Neuron (in vitro differentiated cells): Measurements from ENCODE around the gene HOXA1.
A peak's percentile ranks its signal among the peaks of the same experiment; 100 is the strongest.

Experiments
- H2AFZ ChIP-seq: one replicate; pipeline ENCODE4 v1.6.1; 2013; ENCODE audit warnings: low read depth, mild to moderate bottlenecking, inconsistent platforms, low read length, moderate library complexity
- H3K27me3 ChIP-seq: one replicate; pipeline ENCODE4 v1.6.1; 2013; ENCODE audit warnings: low read length; ENCODE audit not compliant: insufficient read depth
- H3K36me3 ChIP-seq: one replicate; pipeline ENCODE4 v1.6.1; 2013; ENCODE audit warnings: low read length; ENCODE audit not compliant: insufficient read depth
- H3K4me1 ChIP-seq: one replicate; pipeline ENCODE4 v1.6.1; 2013; ENCODE audit warnings: low read length; ENCODE audit not compliant: insufficient read depth
- H3K4me3 ChIP-seq: 2 replicates; pipeline ENCODE4 v1.5.1; 2013; ENCODE audit warnings: mild to moderate bottlenecking, low read length, moderate library complexity
- H3K9me3 ChIP-seq: one replicate; pipeline ENCODE4 v1.6.1; 2013; ENCODE audit warnings: low read length

The HOXA1 gene

GRCh38 chr7:27095897-27096767 is at the start of gene HOXA1:
HOXA1 (minus strand) TSS chr7:27096000; CDS start chr7:27095912, 88 bp downstream.
- no peaks in the 10 kb centered on the region for H3K36me3 ChIP-seq
- peaks cover 2% of the 10 kb centered on the region for H3K9me3 ChIP-seq
- H3K27me3 ChIP-seq: peaks cover 93% of the 10 kb centered on the region
- peak within 1 kb of the TSS; percentile 80 for H2AFZ ChIP-seq
- peak within 1 kb of the TSS; percentile 34 for H3K4me3 ChIP-seq
- peaks cover 4% of the 10 kb centered on the region for H3K4me1 ChIP-seq

- Histone ChIP-seq H2AFZ (no peak overlapping the region), H3K27me3 (peaks cover 99% of the 10 kb centered on the region), H3K36me3 (no peaks in the 10 kb centered on the region), H3K9me3 (peaks cover 6% of the 10 kb centered on the region), H3K4me3 (no peak overlapping the region), H3K4me1 (peaks cover 11% of the 10 kb centered on the region)
Observed at GRCh38 chr7:27145165-27145913, 49.5 kb upstream of the HOXA1 start.

GRCh38 chr7:27144781-27145164 is 49.0 kb upstream of the HOXA1 start:
- H3K4me1 ChIP-seq: peaks cover 12% of the 10 kb centered on the region
- peaks cover 6% of the 10 kb centered on the region for H3K9me3 ChIP-seq
- no peak overlapping the region for H2AFZ ChIP-seq
- peaks cover 99% of the 10 kb centered on the region for H3K27me3 ChIP-seq
- H3K4me3 ChIP-seq: no peak overlapping the region
- no peaks in the 10 kb centered on the region for H3K36me3 ChIP-seq

- Histone ChIP-seq H3K27me3 (peaks cover 99% of the 10 kb centered on the region), H3K9me3 (peaks cover 6% of the 10 kb centered on the region), H3K36me3 (no peaks in the 10 kb centered on the region), H2AFZ (no peak overlapping the region), H3K4me3 (no peak overlapping the region), H3K4me1 (peaks cover 13% of the 10 kb centered on the region)
Observed at GRCh38 chr7:27143950-27144780, 48.4 kb upstream of the HOXA1 start.

- Histone ChIP-seq H3K27me3 (peaks cover 99% of the 10 kb centered on the region), H3K36me3 (no peaks in the 10 kb centered on the region), H3K4me3 (peak within 1 kb of the TSS; percentile 33), H3K9me3 (peaks cover 6% of the 10 kb centered on the region), H2AFZ (peak within 1 kb of the TSS; percentile 87), H3K4me1 (peaks cover 13% of the 10 kb centered on the region)
Observed at GRCh38 chr7:27143023-27143949, 47.5 kb upstream of the HOXA1 start, which contains the start of gene HOXA5. HOXA5 (minus strand) TSS chr7:27143681; CDS start chr7:27143607, 74 bp downstream.

GRCh38 chr7:27142580-27143022 is 46.8 kb upstream of the HOXA1 start:
- no peak overlapping the region for H3K4me3 ChIP-seq
- H3K9me3 ChIP-seq: peaks cover 6% of the 10 kb centered on the region
- H3K36me3 ChIP-seq: no peaks in the 10 kb centered on the region
- peak overlapping the region; percentile 87 for H2AFZ ChIP-seq
- H3K27me3 ChIP-seq: peaks cover 100% of the 10 kb centered on the region
- H3K4me1 ChIP-seq: peaks cover 13% of the 10 kb centered on the region

GRCh38 chr7:27141923-27142579 is 46.3 kb upstream of the HOXA1 start:
- peaks cover 100% of the 10 kb centered on the region for H3K27me3 ChIP-seq
- H3K4me1 ChIP-seq: peaks cover 13% of the 10 kb centered on the region
- no peak overlapping the region for H2AFZ ChIP-seq
- peaks cover 6% of the 10 kb centered on the region for H3K9me3 ChIP-seq
- H3K36me3 ChIP-seq: no peaks in the 10 kb centered on the region
- H3K4me3 ChIP-seq: no peak overlapping the region

GRCh38 chr7:27141137-27141922 is 45.5 kb upstream of the HOXA1 start:
- Histone ChIP-seq H2AFZ (no peak overlapping the region), H3K4me3 (no peak overlapping the region), H3K9me3 (peaks cover 3% of the 10 kb centered on the region), H3K36me3 (no peaks in the 10 kb centered on the region), H3K4me1 (peaks cover 13% of the 10 kb centered on the region), H3K27me3 (peaks cover 100% of the 10 kb centered on the region)

GRCh38 chr7:27140126-27140857 is 44.5 kb upstream of the HOXA1 start:
- H2AFZ ChIP-seq: peak overlapping the region; percentile 56
- H3K4me3 ChIP-seq: no peak overlapping the region
- peaks cover 100% of the 10 kb centered on the region for H3K27me3 ChIP-seq
- peaks cover 3% of the 10 kb centered on the region for H3K9me3 ChIP-seq
- H3K4me1 ChIP-seq: peaks cover 13% of the 10 kb centered on the region
- no peaks in the 10 kb centered on the region for H3K36me3 ChIP-seq

GRCh38 chr7:27139334-27140125 is 43.7 kb upstream of the HOXA1 start:
- peak overlapping the region; percentile 56 for H2AFZ ChIP-seq
- peaks cover 100% of the 10 kb centered on the region for H3K27me3 ChIP-seq
- H3K4me1 ChIP-seq: peaks cover 13% of the 10 kb centered on the region
- peaks cover 3% of the 10 kb centered on the region for H3K9me3 ChIP-seq
- H3K36me3 ChIP-seq: no peaks in the 10 kb centered on the region
- H3K4me3 ChIP-seq: peak overlapping the region; percentile 24
